Testis (tissue), 2 donors: Measurements from ENCODE around the gene PLEKHS1.

Experiments used
- POLR2A ChIP-seq: fragments of 450-650 bp; IDR thresholded peaks from one replicate; pipeline ENCODE4 v1.6.1; 2017; ENCODE audit warnings: antibody characterized with exemption, mild to moderate bottlenecking, moderate library complexity
- TF ChIP-seq, protein P1 (sequence below), 3 experiments: fragments of 450-650 bp in 2 of 3; fragments of 200-600 bp in 1 of 3; sonication (generic) in 1 of 3; IDR thresholded peaks; one replicate each; pipeline ENCODE4 v1.5.1; 2016 to 2019; ENCODE audit warnings: antibody characterized with exemption in 3 of 3, mild to moderate bottlenecking in 2 of 3, moderate library complexity in 1 of 3

DNA sequence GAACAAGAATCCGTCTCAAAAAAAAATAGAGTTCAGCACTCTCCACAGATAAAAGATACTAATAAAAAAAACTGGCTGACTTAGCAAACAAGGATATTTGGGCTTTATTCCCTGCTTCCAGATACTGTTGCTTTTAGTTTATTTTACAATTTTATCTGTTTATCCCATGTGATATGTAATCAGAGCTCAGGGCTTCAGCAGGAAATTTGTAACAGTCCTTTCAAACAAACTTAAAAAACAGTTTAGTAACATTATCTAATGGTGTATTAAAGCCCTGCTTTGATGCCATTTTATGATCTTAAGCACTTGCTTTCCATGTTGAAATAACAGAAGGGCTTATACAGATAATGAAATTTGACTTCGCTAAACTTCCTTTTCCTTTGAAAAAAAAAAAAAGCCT, 74.3 kb downstream of the PLEKHS1 start:
- TF ChIP-seq, protein P1, sequence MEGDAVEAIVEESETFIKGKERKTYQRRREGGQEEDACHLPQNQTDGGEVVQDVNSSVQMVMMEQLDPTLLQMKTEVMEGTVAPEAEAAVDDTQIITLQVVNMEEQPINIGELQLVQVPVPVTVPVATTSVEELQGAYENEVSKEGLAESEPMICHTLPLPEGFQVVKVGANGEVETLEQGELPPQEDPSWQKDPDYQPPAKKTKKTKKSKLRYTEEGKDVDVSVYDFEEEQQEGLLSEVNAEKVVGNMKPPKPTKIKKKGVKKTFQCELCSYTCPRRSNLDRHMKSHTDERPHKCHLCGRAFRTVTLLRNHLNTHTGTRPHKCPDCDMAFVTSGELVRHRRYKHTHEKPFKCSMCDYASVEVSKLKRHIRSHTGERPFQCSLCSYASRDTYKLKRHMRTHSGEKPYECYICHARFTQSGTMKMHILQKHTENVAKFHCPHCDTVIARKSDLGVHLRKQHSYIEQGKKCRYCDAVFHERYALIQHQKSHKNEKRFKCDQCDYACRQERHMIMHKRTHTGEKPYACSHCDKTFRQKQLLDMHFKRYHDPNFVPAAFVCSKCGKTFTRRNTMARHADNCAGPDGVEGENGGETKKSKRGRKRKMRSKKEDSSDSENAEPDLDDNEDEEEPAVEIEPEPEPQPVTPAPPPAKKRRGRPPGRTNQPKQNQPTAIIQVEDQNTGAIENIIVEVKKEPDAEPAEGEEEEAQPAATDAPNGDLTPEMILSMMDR (IDR thresholded peaks at IDR 0.05) = no peak
- no peak for TF ChIP-seq POLR2A
